NCI-H2107 treated with DMSO at 0.1 percent for 48 hours (cell line): Measurements from ENCODE around the gene MAPK7.

Experiments
- DNase-seq: peaks from one replicate; lab custom pipeline; 2025; ENCODE audit not compliant: unreplicated experiment; lab: John Stamatoyannopoulos, UW

MAPK7 gene

GRCh38 chr17:19414396-19415280 is 36.3 kb downstream of the MAPK7 start:
- DNase-seq, result no peak

- DNase-seq, result no peak
These were observed 37.0 kb downstream of the MAPK7 start for GRCh38 chr17:19415311-19415710.

GRCh38 chr17:19415806-19416775 is 37.8 kb downstream of the MAPK7 start:
- no peak for DNase-seq

DNA sequence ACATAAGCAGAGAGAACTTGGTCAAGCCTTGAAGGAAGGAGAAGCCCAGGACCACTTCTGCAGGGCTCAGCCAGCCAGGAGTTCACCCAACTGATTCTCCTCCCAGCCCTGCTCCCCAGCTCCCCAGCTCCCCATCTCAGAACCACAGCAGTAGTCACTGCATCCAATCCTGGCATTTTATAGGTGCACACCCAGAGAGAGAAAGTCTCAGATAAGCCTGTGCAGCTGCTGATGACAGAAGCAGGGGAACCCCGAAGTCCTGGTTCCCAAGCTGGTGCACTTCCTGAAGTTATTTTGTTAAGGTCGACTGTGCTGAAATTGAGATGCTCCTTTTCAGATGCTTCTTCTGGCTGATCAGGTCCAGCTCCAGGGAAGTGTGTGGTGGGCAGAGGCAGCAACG is 39.3 kb downstream of the MAPK7 start:
- DNase-seq, result no peak

DNA sequence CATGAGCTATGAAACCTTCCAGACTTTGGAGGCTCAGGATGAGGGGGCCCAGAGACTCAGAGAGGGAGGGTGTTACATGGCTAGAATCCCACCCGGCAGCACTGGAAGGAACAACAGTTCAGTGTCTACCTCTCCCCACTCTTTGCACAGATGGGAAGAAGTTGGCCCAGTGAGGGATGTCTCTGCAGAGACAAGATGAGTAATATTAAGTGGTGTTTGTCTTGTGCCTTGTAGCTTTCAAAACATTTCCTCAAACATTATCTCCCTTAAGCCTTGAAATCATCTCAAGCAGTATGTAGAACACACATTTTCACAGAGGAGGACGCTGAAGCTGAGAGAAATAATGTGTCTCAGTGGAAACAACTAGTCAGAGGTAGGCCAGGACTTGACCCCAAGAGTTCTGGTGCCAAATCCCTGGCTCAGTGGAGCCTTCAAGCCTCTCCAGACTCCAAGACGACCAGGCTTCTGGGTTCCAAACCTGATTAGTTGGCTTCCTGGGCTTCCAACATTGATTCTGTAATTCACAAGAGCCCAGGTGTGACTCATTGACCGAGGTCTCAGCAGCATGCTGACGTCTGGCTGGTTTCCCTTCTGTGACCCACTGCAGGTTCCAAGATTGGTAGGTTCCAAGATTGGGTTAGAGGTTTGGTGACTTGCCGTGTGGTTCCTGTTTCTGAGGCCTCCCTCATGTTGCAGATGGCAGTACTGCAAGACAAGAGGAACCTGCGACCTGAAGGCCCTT is 40.1 kb downstream of the MAPK7 start:
- DNase-seq, result no peak

- no peak for DNase-seq
These were observed 42.9 kb downstream of the MAPK7 start for GRCh38 chr17:19421219-19421618.

- DNase-seq, result no peak
These were observed 43.6 kb downstream of the MAPK7 start for GRCh38 chr17:19421926-19422325.

- no peak for DNase-seq
These were observed 46.9 kb downstream of the MAPK7 start for GRCh38 chr17:19424934-19425868.

DNA sequence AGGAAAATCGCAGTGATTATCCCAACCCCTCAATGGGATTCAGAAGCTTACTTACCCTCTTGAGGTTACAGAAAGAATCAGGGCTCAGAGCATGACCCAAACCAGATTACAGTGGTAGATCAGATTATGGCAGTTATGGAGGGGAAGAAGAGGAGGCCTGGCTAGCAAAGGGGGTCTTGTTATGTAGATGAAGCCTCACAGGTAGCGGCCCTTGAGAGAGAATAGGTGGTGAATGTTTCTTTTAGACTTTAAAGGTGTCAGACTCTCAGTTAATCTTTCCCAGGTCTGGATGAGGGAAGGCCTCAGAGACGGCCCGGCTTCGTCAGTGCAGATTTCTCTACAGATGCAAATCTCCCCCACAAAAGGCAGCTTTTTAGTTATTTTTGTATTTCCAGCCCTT is 48.3 kb downstream of the MAPK7 start:
- DNase-seq, result no peak

DNA sequence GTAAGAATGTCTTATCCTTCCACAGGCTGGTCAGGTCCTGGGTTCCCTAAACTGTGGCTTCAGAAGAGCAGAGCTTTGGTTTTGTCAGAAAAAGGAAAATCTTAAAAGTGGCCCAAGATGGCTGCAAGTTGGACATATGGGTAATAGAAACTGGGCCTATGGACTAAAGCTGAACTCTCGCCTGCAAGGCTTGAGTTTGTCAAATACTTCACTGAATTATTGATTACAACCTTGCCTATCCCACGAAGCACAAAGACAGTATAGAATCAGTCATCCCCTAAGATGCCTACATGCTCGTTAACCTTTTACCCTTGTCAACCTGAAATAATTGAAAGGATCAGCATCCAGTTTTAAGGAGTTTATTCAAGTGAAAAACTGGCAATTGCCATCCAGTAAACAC is 53.4 kb downstream of the MAPK7 start:
- DNase-seq, result no peak
